CD4-positive, alpha-beta T cell treated with Interleukin-6 at 100 ng/mL for 8 hours (primary cell): ENCODE results near the gene PAGE2.
"Not testable (repeated sequence)": the region's sequence is repeated elsewhere in the genome, so short reads cannot be mapped to it uniquely, and the experiment has no call there.

Experiments used
- DNase-seq: peaks from one replicate; pipeline ENCODE4 v3.0.0-alpha.2; 2020; ENCODE audit warnings: mixed read lengths, low spot score

PAGE2 gene

DNA sequence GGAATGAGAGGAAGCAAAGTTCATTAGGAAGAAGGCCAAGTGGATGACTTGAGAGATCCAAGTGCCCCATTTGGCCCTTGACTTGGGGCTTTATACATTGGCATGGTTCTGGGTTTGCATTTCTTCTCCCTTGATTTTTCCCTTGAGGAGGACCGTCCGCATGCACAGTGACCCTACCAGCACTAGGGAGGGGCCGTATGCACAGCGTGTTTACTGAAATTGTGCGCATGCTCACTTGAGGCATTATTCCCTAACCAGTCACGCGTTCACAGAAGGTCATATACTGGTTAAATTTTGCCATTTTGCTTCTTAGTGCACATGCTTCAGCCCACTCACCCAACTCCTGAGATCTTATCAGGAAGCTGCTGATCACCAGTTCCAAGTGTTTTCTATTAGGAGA, 35.1 kb downstream of the PAGE2 start:
- DNase-seq: no peak

DNA sequence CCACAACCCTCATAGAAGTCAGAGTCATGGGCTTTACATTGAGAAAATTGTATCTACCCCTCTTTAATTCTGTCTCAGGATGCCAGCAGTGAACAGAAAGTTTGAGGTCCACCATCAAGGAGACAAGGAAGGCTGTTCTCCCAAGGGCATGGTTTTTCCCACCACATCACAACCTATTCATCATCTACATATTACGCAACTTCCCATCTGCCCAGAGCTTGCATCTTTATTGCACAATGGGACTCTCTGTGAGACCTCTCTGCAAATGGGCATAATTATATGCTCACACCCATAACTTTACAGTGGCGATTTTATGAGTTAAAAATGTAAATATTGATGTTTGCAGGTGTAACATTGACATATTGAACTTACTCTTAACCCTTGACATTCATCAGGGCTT, 38.9 kb downstream of the PAGE2 start:
- no peak for DNase-seq

DNA sequence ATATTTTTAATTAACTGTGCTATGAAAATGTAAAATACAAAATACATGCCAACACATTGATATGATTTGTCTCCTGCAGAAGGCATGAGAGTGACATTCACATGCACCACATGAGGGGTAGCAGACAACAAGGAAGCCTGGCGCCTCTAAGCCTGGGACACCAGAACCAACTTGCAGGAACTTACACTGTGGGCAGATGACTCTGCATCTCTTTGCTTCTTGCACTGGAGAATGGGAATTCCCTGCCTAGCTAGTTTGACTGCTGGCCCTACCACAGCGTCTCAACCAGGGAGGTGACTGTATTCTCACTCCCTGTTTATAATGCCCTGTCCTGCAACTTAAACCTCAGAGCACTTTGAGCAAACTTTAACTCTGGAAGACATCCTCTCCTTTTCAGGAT, 40.5 kb downstream of the PAGE2 start:
- no peak for DNase-seq

GRCh38 chrX:55130481-55130880, 41.7 kb downstream of the PAGE2 start:
- DNase-seq: no peak

DNA sequence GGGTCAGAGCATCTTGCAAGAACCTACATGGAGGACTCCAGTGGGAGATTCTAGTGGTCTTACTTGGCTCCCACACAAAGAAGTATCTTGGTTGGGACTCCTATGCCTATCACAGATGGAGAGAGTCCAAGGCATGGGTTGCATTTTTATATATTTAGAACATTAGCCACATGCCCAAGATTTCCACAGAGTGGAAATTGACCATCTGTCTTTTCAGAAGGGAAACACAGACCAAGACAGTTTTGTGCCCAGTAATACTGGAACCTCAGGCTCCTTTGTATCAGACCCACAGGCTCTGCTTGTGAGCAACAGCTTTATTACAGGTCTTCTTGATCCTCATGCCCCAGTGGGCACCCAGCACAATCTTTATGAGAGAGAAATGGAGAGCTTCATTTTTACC, 43.6 kb downstream of the PAGE2 start:
- no peak for DNase-seq

DNA sequence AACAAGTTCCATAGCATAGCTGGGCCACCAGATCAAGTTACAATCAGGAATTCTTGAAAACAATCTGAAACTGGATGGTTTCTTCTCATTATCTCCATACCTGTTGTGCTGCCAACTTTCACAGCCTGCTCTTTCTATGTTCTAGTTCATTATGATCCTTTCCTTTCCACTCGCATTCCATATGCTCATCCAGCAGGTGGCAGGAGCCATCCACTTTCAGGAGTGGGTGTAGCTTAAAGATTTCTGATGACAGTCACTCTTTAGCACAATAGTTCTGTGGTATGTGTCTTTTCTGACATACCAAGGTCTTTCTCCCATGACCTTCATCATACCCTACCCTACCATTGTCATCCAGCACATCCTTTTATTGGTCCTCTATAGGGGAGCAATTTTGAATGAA, 46.4 kb downstream of the PAGE2 start:
- DNase-seq: peak; percentile 19

DNA sequence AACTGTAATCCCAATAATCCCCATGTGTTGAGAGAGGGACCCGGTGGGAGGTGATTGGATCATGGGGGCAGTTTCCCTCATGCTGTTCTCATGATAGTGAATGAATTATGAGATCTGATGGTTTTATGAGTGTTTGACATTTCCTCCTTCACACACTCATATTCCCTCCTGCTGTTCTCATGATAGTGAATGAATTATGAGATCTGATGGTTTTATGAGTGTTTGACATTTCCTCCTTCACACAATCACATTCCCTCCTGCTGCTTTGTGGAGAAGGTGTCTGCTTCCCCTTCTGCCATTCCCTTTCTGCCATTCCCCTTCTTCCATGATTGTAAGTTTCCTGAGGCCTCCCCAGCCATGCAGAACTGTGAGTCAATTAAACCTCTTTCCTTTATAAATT, 52.0 kb downstream of the PAGE2 start:
- DNase-seq: not testable (repeated sequence)
